C4-2B (cell line): ENCODE measurements around the gene CARD14.

ENCODE experiments used
- H3K27ac ChIP-seq: fragments of 450-650 bp; 2 replicates; pipeline ENCODE4 v1.5.1; 2017
- ZFX ChIP-seq: fragments of 450-650 bp; IDR thresholded peaks from 2 replicates; pipeline ENCODE4 v1.6.1; 2017
- TF ChIP-seq, protein P1 (sequence below): fragments of 450-650 bp; conservative IDR thresholded peaks from 2 replicates; pipeline ENCODE4 v1.5.1; 2017; ENCODE audit warnings: mild to moderate bottlenecking

The CARD14 gene

DNA sequence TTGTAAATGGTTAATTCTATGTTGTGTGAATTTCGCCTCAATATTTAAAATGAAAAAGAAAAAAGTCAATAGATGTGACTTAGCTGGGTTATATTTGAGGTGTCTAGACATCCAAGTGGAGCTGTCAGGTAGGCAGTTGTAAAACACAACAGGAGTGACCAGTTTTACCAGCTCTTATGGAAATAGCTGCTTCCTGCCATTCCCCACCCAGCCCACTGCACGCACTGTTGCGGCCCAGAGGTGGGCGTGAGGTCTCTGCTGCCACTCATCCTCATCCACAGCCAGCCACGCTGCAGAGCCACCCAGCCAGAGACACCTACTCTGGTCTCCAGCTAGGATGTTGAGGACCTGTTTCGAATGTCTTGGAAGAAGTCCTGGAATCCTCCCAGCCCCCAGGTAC lies 3.4 kb upstream of the CARD14 start:
- TF ChIP-seq, protein P1, sequence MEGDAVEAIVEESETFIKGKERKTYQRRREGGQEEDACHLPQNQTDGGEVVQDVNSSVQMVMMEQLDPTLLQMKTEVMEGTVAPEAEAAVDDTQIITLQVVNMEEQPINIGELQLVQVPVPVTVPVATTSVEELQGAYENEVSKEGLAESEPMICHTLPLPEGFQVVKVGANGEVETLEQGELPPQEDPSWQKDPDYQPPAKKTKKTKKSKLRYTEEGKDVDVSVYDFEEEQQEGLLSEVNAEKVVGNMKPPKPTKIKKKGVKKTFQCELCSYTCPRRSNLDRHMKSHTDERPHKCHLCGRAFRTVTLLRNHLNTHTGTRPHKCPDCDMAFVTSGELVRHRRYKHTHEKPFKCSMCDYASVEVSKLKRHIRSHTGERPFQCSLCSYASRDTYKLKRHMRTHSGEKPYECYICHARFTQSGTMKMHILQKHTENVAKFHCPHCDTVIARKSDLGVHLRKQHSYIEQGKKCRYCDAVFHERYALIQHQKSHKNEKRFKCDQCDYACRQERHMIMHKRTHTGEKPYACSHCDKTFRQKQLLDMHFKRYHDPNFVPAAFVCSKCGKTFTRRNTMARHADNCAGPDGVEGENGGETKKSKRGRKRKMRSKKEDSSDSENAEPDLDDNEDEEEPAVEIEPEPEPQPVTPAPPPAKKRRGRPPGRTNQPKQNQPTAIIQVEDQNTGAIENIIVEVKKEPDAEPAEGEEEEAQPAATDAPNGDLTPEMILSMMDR: no peak
- no peak for TF ChIP-seq ZFX
- no peak overlapping the region for H3K27ac ChIP-seq

GRCh38 chr17:80168371-80168770 lies 1.5 kb upstream of the CARD14 start:
- TF ChIP-seq ZFX: no peak
- TF ChIP-seq, protein P1: no peak
- H3K27ac ChIP-seq: no peak overlapping the region

DNA sequence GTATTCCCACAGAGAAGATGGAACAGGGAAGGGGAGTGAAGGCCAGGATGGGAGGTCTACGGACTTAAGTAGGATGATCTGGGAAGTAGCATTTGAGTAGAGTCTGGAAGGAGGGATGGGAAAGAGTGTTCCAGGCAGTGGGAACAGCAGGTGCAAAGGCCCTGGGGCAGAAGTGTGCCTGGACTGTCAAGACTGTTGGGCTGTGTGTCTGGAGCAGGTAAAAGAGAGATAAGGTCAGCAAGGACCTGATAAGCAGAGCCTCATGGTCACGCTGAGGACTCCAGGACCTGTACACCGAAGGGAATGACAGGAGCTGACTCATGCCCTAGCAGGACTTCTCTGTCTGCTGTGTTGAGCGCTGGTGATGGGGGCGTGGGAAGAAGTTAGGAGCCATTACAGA lies 723 bp upstream of the CARD14 start:
- TF ChIP-seq, protein P1: no peak
- TF ChIP-seq ZFX: no peak
- peak overlapping the region; percentile 72; the same call in 1 of the 2 replicates for H3K27ac ChIP-seq

- TF ChIP-seq, protein P1: no peak
- TF ChIP-seq ZFX: no peak
Observed at GRCh38 chr17:80171681-80172080, 1.9 kb downstream of the CARD14 start.

GRCh38 chr17:80173126-80173525 lies 3.3 kb downstream of the CARD14 start:
- no peak overlapping the region for H3K27ac ChIP-seq
- TF ChIP-seq, protein P1: no peak
- no peak for TF ChIP-seq ZFX

More at GRCh38 chr17:80171681-80172080, 1.9 kb downstream of the CARD14 start:
- no peak overlapping the region for H3K27ac ChIP-seq

DNA sequence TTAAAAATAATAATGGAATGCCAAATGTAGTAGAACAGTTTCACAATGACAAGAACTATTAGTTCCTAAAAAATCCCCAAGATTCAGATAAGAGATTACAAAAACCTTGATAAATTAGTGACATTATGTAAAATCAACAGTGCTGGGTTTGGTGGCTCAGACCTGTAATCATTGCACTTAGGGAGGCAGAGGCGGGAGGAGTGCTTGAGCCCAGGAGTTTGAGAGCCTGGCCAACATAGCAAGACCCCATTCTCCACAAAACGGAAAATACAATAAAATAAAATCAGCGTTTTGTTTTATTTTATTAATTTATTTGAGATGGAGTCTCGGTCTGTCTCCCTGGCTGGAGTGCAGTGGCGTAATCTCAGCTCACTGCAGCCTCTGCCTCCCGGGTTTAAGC lies 4.1 kb downstream of the CARD14 start:
- H3K27ac ChIP-seq: no peak overlapping the region
- TF ChIP-seq, protein P1: no peak
- TF ChIP-seq ZFX: no peak

DNA sequence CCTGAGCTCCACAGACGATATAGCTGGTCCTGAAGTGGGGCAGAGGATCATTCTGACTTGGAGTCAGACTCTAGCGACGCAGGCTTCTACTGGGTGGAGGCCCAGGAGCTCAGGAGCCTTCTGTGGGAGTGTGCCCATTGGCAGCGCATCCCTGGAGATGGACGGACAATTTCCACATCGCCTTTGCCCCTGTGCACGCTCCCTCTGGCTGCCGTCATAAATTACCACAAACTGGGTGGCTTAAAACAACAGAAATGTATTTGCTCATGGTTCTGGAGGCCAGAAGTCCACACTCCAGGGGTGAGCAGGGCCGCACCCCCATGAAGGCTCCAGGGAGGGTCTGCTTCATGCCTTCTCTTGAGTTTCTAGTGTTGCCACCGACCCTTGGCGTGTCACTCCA lies 6.9 kb downstream of the CARD14 start:
- TF ChIP-seq, protein P1: no peak
- no peak for TF ChIP-seq ZFX
- no peak overlapping the region for H3K27ac ChIP-seq
